ENCODE data around the gene NDUFB10.

Gene NDUFB10

GRCh38 chr16:1979271-1980029, 20.1 kb downstream of the NDUFB10 start:
- CTCF ChIA-PET: no interaction called here
- POLR2A ChIA-PET: interaction anchor here (3.1 to 9.2 kb wide), 3 partner anchors 8 to 14 kb away, joined by 27 to 88 read pairs (median 45); partner anchors contain the start of genes RNF151, RPS2 and TBL3
- TF ChIP-seq LEF1 (IDR thresholded peaks at IDR 0.05; ENCODE audit: borderline replicate concordance) (no peak), SUZ12 (IDR thresholded peaks at IDR 0.05) (no peak), L3MBTL2 (conservative IDR thresholded peaks at IDR 0.05) (no peak)
- DNase-seq (ENCODE audit: extremely low spot score): no peak

GRCh38 chr16:1980030-1980769, 20.9 kb downstream of the NDUFB10 start:
- TF ChIP-seq ZNF384 (IDR thresholded peaks at IDR 0.05) (no peak), FOXM1 (IDR thresholded peaks at IDR 0.05; ENCODE audit: borderline replicate concordance) (no peak), SP1 (IDR thresholded peaks at IDR 0.05) (no peak), LEF1 (IDR thresholded peaks at IDR 0.05; ENCODE audit: borderline replicate concordance) (no peak), NFRKB (IDR thresholded peaks at IDR 0.05) (no peak), FOXA1 (IDR thresholded peaks at IDR 0.05) (no peak), PKNOX1 (IDR thresholded peaks at IDR 0.05) (no peak), L3MBTL2 (conservative IDR thresholded peaks at IDR 0.05) (no peak), BHLHE40 (IDR thresholded peaks at IDR 0.05; ENCODE audit: borderline replicate concordance) (no peak)
- no peak for DNase-seq (ENCODE audit: extremely low spot score)
- ChIA-PET CTCF (no interaction called here), POLR2A (interaction anchor here (3.5 to 9.2 kb wide), 2 partner anchors 8 to 15 kb away, joined by 27 to 88 read pairs; partner anchors contain the start of genes RNF151, RPS2 and TBL3)

DNA sequence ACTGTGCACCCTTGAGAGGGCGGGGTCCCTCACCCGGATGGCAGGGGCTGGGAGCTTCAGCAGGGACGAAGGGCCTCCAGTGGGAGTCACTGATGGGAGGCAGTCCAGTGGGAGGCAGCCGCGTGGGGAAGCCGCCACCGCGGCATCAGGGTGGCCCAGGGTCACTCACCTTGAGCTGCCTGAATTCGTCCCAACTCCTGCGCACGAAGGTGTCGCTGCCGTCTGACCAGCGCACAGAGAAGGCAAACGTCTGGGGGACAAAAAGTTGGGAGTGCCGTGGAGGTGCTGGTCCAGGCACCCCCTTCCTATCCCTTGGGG, 21.4 kb downstream of the NDUFB10 start:
- ChIA-PET POLR2A (interaction anchor here (0.6 to 9.2 kb wide), 3 partner anchors 9 to 175 kb away, joined by 3 to 88 read pairs (median 27); partner anchors contain the start of genes RNF151, RPS2, TBL3 and TRAF7), CTCF (interaction anchor here (1.4 kb wide), 1 partner anchor 39 kb away, joined by 4 read pairs; no protein-coding TSS in a partner anchor)
- TF ChIP-seq NFRKB (IDR thresholded peaks at IDR 0.05) (no peak), TARDBP (IDR thresholded peaks at IDR 0.05) (no peak), FOXK2 (IDR thresholded peaks at IDR 0.05) (no peak), CTBP1 (IDR thresholded peaks at IDR 0.05; ENCODE audit: borderline replicate concordance) (no peak), SUZ12 (IDR thresholded peaks at IDR 0.05) (no peak), ARNT (IDR thresholded peaks at IDR 0.05) (no peak), PKNOX1 (IDR thresholded peaks at IDR 0.05) (no peak), LEF1 (IDR thresholded peaks at IDR 0.05; ENCODE audit: borderline replicate concordance) (no peak), SP1 (IDR thresholded peaks at IDR 0.05) (no peak), L3MBTL2 (conservative IDR thresholded peaks at IDR 0.05) (no peak), HDGF (IDR thresholded peaks at IDR 0.05; ENCODE audit: borderline replicate concordance) (no peak), FOXA1 (IDR thresholded peaks at IDR 0.05) (no peak), ZNF384 (IDR thresholded peaks at IDR 0.05) (no peak), FOXM1 (IDR thresholded peaks at IDR 0.05; ENCODE audit: borderline replicate concordance) (no peak), BHLHE40 (IDR thresholded peaks at IDR 0.05; ENCODE audit: borderline replicate concordance) (no peak)
- DNase-seq (ENCODE audit: extremely low spot score): no peak

GRCh38 chr16:1981398-1981836, 22.1 kb downstream of the NDUFB10 start, which contains the start of gene NOXO1:
NOXO1 (minus strand) TSS chr16:1981469; CDS start chr16:1981179, 290 bp downstream.
- TF ChIP-seq FOXA1 (IDR thresholded peaks at IDR 0.05): no peak
- no peak for TF ChIP-seq HDGF (IDR thresholded peaks at IDR 0.05; ENCODE audit: borderline replicate concordance)
- no peak for TF ChIP-seq CTBP1 (IDR thresholded peaks at IDR 0.05; ENCODE audit: borderline replicate concordance)
- TF ChIP-seq ARNT (IDR thresholded peaks at IDR 0.05): no peak
- TF ChIP-seq SP1 (IDR thresholded peaks at IDR 0.05): no peak
- TF ChIP-seq BHLHE40 (IDR thresholded peaks at IDR 0.05; ENCODE audit: borderline replicate concordance): no peak
- TF ChIP-seq ELF4 (IDR thresholded peaks at IDR 0.05): no peak
- TF ChIP-seq LEF1 (IDR thresholded peaks at IDR 0.05; ENCODE audit: borderline replicate concordance): no peak
- TF ChIP-seq PKNOX1 (IDR thresholded peaks at IDR 0.05): no peak
- TF ChIP-seq ZNF384 (IDR thresholded peaks at IDR 0.05): no peak
- no peak for TF ChIP-seq L3MBTL2 (conservative IDR thresholded peaks at IDR 0.05)
- no peak for TF ChIP-seq FOXM1 (IDR thresholded peaks at IDR 0.05; ENCODE audit: borderline replicate concordance)
- no peak for TF ChIP-seq NFRKB (IDR thresholded peaks at IDR 0.05)
- TF ChIP-seq FOXK2 (IDR thresholded peaks at IDR 0.05): no peak
- TF ChIP-seq TARDBP (IDR thresholded peaks at IDR 0.05): no peak
- no peak for TF ChIP-seq SUZ12 (IDR thresholded peaks at IDR 0.05)
- ChIA-PET POLR2A (interaction anchor here (0.6 to 9.2 kb wide), 5 partner anchors 10 to 174 kb away, joined by 3 to 88 read pairs (median 6); partner anchors contain the start of genes MSRB1, RNF151, RPS2 and TBL3), CTCF (interaction anchor here (0.9 to 1.4 kb wide), 3 partner anchors 22 to 42 kb away, joined by 3 to 5 read pairs (median 4); no protein-coding TSS in a partner anchor)
- no peak for DNase-seq (ENCODE audit: extremely low spot score)

DNA sequence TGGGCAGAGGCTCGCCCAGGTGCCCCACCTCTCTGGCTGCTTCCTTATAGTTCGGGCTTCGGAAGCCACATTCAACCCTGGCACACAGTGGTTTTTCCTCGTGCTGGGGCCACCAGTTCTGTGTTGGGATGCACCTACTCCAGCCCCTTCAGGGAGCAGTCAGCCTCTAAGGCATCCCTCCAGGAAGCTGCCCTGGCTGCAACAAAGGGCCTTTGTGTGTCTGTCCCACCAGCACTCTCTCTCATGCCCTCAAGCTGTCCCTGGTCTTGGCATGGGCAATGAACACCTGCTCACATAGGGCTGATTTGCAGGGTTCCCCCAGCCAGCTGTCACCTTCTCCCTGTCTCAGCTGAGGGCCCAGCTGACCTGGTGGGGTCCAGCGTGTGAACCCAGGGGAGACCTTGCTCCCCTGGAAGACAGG, 22.7 kb downstream of the NDUFB10 start:
- ChIA-PET POLR2A (interaction anchor here (0.9 to 9.2 kb wide), 6 partner anchors 10 to 39 kb away, joined by 3 to 88 read pairs (median 6); partner anchors contain the start of genes MSRB1, RNF151, RPS2 and TBL3), CTCF (interaction anchor here (0.9 to 1.4 kb wide), 4 partner anchors 22 to 44 kb away, joined by 3 to 5 read pairs (median 4); partner anchors contain the start of gene NHERF2)
- TF ChIP-seq SUZ12 (IDR thresholded peaks at IDR 0.05) (no peak), ARNT (IDR thresholded peaks at IDR 0.05) (no peak), SP1 (IDR thresholded peaks at IDR 0.05) (no peak), HDGF (IDR thresholded peaks at IDR 0.05; ENCODE audit: borderline replicate concordance) (no peak)
- no peak for DNase-seq (ENCODE audit: extremely low spot score)

Measured in HEK293T (cell line).